COLO668 (cell line): ENCODE results near the gene PURA.
"Not testable (repeated sequence)": the region's sequence is repeated elsewhere in the genome, so short reads cannot be mapped to it uniquely, and the experiment has no call there.

Experiments used
- DNase-seq: peaks from one replicate; lab custom pipeline; 2025; ENCODE audit not compliant: unreplicated experiment; lab: John Stamatoyannopoulos, UW

Gene PURA

DNA sequence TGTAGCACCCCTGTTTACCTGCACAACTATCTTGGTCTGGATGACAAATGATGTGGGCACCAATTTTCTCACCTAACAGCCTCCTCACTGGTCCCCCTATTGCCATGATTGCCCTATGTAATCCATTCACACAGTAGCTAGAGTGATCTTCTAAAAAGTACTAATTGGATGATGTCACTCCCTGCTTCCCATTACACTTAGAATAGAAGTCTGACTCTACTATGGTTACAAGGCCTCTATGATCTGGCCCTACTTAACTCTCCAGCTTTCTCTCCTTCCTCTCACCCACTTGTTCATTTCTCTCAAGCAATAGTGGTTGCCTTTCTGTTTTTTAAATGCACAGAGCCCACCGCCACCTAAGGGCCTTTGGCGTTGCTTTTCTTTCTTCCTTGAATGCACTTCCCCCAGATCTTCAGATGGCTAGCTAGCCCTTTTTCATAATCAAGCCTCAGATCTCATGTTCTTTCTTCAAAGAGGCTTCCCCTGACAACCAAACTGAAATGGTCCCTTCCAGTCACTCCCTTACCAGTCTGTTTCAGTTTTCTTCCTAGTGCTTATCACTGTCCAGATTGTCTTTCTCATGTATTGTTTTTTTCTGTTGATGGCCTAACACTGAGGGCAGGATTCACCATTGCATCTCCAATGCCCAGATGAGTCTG lies 20.5 kb downstream of the PURA start:
- no peak for DNase-seq

DNA sequence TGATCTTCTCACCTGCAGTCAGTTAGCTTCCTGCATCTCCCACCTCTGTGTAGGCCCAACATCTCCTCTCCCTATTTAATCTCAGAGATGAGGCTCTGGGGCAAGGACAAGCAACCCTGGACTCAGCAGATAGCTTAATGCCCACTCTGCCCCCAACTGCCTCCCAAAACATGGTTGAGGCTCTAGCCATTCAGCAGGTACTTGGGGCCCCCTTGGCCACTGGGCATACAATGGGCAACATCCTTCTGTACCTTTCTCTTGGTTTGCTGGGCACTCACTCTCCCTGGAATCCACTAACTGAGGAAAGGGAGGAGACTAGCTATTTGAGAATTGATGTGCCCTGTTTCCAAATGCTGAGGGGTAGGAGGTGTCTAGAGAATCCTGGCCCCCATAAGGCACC lies 21.2 kb downstream of the PURA start:
- no peak for DNase-seq

DNA sequence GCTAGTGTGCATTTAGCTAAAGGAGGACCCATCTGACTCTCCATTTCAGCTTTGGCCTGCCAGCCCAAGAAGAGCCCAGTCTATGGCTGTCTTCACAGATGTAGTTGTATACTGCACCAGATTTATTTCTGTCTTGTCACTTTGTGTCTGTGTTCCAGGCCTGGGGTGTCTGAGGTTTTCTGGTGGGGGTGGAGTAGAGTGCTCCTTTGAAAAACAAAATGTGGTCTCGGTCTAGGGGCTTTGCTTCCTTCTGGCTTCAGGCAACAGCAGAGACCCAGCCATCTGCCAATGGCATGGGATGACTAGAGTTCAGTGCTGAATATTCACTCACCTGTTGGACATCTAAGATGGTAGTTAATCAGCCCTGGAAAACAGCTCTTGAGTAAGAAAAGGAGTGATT lies 22.7 kb downstream of the PURA start:
- DNase-seq, result no peak

DNA sequence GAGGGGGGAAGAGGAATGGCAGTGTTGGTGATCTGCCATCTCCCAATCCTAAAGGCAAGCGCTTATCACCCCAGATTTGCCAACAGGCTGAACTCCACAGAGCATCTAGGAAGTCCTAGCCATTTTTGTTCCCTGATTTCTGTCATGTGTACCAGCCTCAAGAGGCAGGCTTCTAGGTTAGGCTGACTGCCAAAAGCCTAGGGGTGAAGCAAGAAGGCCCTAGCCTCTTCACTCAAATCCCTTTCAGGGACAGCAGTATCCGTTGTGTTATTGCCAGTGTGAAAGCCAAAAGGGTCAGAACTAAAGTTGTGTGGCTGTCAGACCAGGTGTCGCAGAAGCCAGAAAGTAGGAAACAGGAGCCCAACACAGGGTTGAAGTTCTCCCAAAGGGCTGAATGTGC lies 26.5 kb downstream of the PURA start:
- no peak for DNase-seq

DNA sequence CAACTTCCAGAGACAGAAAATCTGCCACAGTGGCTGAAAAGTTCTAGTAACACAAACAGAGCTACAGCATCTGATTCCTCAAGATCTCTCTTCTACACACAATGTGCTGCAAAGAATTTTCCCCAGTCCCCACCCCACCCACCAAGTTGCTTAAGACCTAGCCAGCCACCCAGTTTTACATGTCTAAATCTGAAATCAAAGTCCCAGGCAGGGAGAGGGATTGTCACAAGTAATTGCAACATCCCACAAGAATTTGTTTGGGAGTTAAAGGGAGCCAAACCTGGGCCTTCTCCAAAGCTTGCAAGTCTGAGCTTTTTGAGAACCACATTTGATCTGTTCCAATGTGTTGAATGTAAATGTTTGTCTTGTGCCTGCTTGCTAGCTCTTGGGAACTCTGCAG lies 27.3 kb downstream of the PURA start:
- DNase-seq, result no peak

DNA sequence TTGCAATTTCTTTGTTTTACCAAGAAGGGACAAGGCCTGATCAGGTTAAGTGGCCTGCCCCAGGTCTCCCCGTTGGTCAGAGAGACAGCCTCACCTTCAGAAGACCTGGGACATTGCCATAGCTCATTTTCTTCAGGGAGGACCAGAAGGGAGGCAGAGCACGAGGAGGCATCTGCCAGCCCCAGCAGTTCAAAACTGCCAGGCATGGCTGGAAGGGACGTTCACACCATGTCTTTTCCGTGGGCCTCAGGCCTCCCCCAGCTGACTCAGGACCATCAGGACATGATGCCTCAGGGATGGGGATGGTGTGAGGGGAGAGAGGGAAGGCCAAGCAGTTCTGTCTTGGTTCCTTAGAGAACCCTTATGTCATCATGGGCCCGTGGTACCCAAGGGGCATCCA lies 28.3 kb downstream of the PURA start:
- no peak for DNase-seq

DNA sequence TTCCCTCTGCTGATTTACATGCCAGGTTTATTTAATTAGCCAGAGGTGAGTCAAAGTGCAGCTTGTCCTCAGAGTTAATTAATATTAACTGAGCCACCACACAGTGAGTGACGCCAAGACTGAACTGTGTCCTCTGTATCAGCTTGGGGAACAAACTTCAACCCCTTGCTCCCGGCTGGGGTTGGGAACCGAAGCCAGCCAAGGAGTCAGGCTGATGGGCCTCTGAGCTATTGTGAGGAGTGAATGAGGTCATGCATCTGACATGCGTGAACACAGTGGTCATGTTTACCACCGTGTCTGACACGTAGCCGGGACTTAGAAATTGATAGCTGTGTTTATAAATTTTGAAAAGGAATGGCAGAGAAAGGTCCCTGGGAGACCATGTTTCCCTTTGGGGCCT lies 28.9 kb downstream of the PURA start:
- no peak for DNase-seq

DNA sequence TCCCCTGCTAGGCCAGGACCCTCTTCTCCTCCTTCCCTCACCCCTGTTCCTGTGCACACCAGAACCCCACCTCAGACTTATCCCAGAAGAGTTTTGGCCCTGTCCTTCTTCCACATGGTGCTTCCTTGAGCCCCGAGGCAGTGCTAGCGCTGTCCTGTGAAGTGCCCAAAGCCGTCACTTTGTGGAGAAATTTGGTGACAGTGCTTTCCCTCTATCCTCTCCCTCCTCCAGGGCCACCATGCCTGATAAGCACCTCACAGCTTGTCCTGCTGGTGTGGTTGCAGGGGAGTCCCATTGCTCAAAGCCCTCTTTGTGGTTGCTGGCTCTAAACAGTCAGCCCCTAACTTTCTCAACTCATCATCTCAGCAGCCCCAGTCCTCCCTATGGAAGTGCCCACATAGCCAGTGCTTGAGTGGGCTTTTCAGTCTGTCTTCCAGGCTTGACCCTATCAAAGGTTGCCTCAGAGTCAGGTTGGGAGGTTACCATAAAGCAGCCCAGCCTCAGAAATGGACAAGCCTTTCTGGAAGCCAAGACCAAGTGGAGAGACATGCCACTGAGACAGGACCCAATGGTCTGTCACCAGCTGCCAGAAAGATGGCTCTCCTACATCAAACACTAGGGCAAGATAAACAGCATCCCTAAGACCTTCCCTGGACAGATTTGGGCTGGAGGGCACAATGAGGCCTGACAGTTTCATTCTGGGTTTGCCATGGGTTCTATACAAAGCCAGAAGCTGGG lies 29.8 kb downstream of the PURA start:
- DNase-seq, result no peak

DNA sequence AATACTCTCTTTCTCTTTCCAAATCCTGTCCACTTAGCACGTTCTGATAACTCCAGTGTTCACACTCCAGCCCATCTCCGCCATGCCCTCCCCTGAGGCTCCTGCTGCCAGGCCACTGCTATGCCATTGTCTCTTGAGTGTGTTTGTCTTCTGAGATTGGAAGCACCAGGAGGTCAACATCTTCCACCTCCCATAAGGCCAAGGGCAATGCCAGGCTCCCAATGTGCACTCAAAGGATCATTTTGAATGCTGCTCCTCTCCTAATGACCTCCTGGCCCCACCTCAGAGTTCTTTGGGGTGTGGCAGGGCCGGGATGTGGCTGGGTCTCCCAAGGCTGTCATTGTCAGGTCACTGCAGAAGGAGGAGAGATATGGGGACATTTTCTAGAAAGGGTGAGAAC lies 31.3 kb downstream of the PURA start:
- DNase-seq, result no peak

DNA sequence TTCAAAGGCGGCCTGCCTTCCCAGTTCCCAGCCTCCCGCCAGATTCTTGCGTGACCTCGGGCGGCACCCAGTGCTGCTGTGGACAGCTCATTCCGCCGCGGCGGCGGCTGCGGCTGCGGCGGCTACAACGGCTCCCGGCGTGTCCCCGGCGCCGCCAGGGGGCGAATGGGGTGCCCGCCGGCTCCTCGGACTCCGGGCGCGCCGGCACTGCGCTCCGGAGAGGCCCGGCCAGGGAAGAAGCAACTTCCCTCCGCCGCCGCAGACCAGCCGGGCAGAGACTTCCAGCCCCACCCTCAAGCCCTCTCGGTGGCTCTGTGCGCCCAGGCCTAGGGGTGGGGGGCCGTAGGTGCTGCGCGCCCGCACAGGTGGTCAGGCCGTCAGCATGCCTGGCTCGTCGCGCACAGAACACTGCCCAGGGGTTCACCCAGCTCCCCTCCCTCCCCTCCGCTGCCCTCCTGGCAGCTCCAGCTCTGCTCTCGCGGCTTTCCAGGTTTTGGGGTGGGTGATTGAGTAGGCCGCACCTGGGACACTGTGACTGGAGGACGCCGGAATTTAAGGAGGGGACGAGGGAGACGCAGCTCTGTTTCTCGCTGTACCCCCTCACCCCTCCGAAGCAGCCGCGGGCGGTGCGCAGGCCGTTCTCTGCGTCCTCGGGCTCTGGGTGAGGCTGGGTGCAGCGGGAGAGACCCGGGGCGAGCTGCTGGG lies 32.1 kb downstream of the PURA start:
- DNase-seq, result peak; percentile 58

DNA sequence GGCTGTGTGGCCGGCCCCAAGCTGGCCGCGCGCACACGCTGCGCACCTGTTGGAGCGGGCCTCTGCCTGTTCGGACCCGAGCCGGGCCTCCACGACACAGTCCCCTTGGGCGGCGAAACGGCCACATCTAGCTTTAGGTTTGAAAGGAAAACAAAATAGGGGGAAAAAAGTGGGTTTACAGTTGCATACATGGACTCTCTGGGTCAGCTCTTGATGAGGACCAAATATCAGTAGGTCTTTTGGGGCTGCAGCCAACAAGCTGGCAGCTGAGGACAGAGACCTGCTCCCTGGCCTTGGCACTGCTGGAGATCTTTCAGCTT lies 32.6 kb downstream of the PURA start:
- no peak for DNase-seq

DNA sequence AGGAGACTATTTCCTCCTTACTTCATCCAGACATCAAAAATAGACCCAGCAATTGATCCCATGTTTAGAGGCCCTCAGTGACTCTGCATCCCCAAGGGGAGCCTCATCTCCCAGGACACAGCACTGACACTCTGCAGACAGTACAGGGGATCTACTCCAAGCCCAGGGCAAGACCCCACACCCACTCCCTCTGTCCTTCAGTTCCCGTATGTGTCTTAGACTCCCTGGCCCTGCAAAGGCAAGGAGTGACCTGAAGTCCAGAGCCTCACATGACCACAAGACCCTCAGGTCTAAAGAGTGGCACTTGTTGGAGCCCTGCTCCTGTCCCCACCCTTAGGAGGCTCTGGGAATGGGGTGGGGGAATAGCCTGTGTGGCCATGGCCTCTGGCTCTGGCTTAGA lies 33.6 kb downstream of the PURA start:
- no peak for DNase-seq

DNA sequence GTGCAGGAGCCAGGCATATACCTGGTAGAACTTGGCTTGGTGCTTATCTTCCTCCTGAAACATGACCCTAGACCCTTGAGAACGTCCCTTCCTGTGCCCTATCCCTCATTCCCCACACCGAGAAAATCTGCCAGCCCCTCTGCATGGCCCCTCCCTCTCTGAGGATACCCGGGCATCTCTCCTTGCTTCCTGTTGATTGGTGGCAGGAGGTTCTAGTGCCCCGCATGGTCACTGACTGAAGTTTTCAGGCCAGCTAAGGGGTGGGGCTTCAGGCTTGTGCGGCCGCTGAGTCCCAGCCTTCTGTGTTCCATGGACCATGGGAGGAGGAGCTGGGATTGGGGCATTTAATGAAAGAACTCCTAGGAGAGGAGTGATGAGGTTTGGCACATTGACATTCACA lies 34.6 kb downstream of the PURA start:
- no peak for DNase-seq

DNA sequence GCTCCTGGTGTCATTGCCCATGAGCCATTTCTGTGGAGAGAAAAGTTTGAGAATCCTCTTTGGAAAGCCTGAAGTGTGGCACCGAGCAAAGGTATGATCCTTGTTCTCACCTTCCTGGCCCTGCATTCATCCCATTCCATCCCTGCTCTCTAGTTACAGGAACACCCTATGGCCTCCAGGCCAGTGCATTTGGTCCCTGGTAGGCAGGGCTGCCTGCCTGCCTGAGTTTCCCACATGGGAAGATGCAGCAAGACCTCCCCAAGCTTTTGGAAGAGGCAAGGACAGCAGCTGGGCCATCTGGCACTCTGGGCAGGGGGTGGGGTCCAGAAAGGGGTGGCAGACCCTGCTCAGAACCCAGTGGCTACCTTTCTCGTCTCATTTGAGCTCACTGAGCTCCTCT lies 36.3 kb downstream of the PURA start:
- no peak for DNase-seq

DNA sequence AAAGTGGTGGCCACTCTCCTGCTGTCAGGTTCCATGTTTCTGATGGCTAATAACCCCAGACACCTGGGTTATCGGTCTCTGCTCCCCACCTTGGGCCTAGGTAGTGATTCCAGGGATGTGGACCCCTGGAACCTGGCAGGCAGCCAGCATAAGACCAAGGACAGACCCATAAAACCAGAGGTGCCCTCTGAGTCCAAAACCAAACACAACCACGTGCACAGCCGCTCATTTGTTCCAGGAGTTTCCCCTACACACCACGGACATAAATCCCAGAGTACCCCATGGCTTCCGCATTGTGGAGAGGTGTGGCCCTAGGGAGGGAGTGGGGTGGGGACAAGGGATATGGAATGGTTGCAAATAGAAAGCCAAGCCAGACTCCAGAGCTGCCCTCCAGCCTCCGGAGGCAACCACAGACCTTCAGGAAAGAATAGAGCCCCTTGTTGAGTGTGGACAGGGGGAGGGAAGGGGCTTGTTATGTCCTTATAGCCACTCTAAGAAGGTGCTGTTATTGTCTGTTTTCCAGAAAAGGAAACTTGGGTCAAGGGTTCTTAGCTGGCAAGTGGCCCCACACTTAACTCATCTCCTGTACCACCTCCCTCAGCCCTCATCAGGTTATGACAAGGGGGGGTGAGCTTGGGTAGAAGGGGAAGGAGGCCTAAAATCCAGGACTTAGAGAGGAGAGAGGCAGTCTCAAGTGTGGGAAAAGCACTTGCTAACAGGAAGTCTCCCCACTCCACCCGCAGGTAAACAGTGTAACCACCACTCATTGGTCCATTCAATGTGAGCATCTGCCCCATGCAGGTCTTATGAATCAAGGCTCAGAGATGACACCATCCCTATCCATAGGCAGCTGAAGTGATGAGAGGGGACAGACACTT lies 37.5 kb downstream of the PURA start:
- DNase-seq, result peak; percentile 9

DNA sequence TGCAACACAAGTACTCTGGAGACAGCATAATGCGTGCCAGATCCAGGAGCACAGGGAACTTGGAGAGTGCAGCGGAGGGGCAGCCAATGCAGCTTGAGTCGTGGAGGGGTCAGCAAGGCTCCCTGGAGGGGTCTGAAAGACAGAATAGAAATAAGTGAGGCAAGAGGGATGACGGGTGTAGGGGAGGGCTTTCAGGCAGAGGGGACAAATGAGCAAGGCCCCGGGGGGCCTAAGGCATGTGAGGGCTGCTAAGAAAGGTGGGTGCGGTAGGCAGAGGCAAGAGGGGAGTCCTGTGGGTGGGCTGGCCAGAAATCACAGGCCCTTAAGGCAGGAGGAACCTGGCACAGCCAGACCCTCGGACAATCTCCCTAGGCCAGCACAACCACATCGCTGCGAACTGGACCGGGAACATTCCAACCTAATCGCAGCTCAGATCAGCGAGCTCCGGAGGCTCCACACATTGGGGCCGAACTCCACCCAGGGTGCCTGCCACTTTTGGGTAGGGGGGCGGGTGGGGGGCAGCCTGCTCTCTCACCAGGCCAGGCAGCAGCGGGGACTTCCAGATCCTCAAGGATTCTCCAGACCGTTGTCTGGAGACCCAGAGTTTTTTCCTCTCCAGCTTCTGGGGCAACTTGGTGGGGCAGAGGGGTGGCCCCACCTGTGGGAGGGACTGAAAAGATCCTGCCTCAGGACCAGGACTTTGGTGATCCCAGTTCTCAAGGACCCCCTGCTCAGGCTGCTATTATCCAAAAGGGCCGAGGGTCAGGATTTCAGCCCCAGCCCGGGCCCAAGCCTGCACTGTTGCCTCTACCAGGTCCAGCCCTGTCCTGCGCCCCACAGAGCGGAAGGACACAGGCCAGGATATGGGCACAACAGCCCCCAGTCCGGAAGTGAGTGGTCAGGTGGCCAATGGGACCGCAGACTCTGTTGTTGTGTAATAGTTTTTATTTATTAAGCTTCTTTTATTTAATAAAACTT lies 38.4 kb downstream of the PURA start:
- no peak for DNase-seq

DNA sequence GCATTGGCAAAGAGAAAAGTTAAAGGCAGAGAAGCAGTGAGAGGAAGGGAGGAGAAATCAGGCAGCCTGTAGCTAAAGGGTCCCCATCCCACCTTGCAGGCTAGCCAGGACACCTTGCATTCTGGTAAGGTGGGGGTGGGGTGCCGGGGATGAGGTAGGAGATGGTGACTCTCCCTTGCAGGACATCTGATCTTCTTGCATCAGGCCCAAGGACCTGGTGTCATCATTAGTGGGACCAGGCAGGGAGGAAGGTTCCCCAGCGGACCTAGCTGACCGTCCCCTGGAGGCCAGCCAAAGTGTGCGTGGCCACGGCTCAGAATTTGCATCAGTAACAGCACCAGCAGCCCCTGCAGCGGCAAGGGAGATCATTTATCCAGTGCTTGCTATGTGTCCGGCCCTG lies 39.3 kb downstream of the PURA start:
- no peak for DNase-seq

DNA sequence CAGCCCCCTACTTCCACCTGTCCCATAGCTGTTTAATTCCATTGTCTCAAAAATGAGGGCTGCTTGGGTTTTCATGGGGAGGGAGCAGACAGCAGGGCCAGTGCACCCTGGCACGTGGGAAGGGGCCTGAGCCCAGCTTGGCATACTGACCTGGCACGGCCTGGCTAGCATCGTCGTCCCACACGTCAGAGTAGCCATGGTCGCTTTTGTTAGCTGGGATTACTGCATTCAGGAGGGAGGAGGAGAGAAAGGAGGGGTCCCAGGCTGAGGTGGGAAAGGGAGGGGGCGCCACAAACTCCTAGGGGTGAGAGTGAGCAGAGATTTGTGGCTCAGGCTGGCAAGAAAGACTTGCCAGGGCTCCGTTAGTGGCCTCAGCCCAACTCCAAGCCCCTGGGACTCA lies 40.0 kb downstream of the PURA start:
- DNase-seq, result no peak

DNA sequence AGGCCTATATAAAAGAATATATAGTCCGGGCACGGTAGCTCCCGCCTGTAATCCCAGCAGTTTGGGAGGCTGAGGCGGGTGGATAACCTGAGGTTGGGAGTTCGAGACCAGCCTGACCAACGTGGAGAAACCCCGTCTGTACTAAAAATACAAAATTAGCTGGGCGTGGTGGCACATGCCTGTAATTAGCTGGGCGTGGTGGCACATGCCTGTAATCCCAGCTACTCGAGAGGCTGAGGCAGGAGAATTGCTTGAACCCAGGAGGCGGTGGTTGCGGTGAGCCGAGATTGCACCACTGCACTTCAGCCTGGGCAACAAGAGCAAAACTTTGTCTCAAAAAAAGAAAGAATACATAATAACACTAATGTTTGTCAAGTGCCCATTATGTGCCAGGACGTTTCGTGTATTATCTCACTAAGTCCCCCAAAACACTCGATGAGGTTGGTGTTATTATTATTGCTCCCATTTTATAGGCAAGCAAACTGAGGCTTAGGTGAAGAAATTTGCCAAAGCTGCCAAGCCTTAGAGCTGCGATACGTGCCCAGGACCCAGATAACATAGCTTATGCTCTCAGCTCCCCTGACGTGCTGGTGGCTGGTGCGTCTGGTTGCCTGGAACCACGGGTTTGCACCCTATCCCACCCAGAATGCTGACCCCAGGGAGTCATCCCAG lies 40.9 kb downstream of the PURA start:
- not testable (repeated sequence) for DNase-seq
